Stimulated activated CD4-positive, alpha-beta T cell treated with anti-CD3 and anti-CD28 coated beads, Interleukin-12 subunit alpha, Interleukin-12 subunit beta, amount 100 ng/mL, for 4 hours (primary cell): Measurements from ENCODE around the gene BHMT.

ENCODE experiments used
- DNase-seq: peaks from one replicate; pipeline ENCODE4 v3.0.0-alpha.2; 2020

The BHMT gene

GRCh38 chr5:79111387-79111959 is at the start of gene BHMT:
BHMT (plus strand) TSS chr5:79111809; CDS start chr5:79111886, 77 bp downstream.
- no peak for DNase-seq

- DNase-seq = no peak
Observed at GRCh38 chr5:79062436-79062835, 49.2 kb upstream of the BHMT start.

- DNase-seq = no peak
Observed at GRCh38 chr5:79069488-79070349, 41.9 kb upstream of the BHMT start, which contains the start of the genes BHMT2 and DMGDH. BHMT2 (plus strand) TSS chr5:79069767; CDS start chr5:79069783, 16 bp downstream. DMGDH (minus strand) TSS chr5:79069674; CDS start chr5:79069620, 54 bp downstream.

- no peak for DNase-seq
Observed at GRCh38 chr5:79070350-79070667, 41.3 kb upstream of the BHMT start.

GRCh38 chr5:79074641-79075040 is 37.0 kb upstream of the BHMT start:
- DNase-seq = no peak

GRCh38 chr5:79075646-79076426 is 35.8 kb upstream of the BHMT start:
- DNase-seq = no peak

- DNase-seq = no peak
Observed at GRCh38 chr5:79076819-79077218, 34.8 kb upstream of the BHMT start.

- DNase-seq = no peak
Observed at GRCh38 chr5:79077680-79078365, 33.8 kb upstream of the BHMT start.

GRCh38 chr5:79080804-79081203 is 30.8 kb upstream of the BHMT start:
- DNase-seq = no peak

- DNase-seq = no peak
Observed at GRCh38 chr5:79081779-79082178, 29.8 kb upstream of the BHMT start.

GRCh38 chr5:79086116-79086515 is 25.5 kb upstream of the BHMT start:
- DNase-seq = no peak

GRCh38 chr5:79088507-79088906 is 23.1 kb upstream of the BHMT start:
- no peak for DNase-seq

GRCh38 chr5:79091064-79091463 is 20.5 kb upstream of the BHMT start:
- no peak for DNase-seq

GRCh38 chr5:79093762-79094161 is 17.8 kb upstream of the BHMT start:
- DNase-seq = no peak

- DNase-seq = no peak
Observed at GRCh38 chr5:79105868-79106267, 5.7 kb upstream of the BHMT start.

- DNase-seq = no peak
Observed at GRCh38 chr5:79107020-79107796, 4.4 kb upstream of the BHMT start.

GRCh38 chr5:79108086-79108485 is 3.5 kb upstream of the BHMT start:
- no peak for DNase-seq

- DNase-seq = no peak
Observed at GRCh38 chr5:79108792-79109191, 2.8 kb upstream of the BHMT start.

- DNase-seq = peak; percentile 19
Observed at GRCh38 chr5:79109527-79110492, 1.8 kb upstream of the BHMT start.

- DNase-seq = no peak
Observed at GRCh38 chr5:79111960-79112702, 522 bp downstream of the BHMT start.
